NCI-H2029 (cell line): ENCODE measurements around the gene ANKRD40CL.
"Not testable (repeated sequence)": the region's sequence is repeated elsewhere in the genome, so short reads cannot be mapped to it uniquely, and the experiment has no call there.

Experiments used
- DNase-seq: peaks from one replicate; lab custom pipeline; 2025; lab: John Stamatoyannopoulos, UW

ANKRD40CL gene

DNA sequence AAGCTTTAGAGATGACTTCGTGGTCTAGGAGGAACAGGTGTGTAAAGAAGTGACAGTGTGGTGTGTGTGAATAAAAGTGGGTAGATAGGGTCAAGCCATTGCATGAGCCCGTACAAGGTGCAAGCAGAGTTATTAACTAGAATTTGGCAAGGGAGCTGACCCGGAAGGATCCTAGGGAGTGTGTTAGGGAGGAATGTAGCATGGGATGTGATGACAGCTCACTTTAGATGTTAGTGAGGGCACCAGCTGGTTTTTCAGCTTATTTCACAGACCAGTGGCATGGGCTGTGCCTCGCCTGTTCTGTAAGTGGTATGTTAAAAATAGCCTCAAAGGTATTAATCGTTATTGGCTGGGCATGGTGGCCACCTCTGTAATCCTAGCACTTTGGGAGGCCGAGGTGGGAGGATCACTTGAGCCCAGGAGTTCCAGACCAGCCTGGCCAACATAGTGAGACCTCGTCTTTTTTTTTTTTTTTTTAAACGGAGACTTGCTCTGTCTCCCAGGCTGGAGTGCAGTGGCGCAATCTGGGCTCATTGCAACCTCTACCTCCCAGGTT lies 8.3 kb downstream of the ANKRD40CL start:
- no peak for DNase-seq

DNA sequence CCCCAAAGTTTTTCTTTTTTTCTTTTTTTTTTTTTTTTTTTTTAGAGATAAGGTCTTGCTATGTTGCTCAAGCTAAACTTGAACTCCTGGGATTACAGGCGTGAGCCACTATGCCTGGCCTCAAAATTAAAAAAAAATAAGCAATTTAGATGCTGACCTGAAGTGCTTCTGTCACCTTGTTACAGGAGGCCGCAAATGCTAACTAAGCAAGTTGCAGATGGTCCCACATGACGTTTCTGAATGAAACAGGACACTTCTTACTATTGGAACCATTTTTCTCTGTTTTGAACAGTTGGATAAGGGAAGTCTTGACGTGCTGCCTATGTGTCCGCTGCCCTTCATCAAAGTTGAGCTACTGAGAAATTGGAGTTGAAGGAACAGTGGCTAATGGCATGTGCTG lies 8.8 kb downstream of the ANKRD40CL start:
- no peak for DNase-seq

DNA sequence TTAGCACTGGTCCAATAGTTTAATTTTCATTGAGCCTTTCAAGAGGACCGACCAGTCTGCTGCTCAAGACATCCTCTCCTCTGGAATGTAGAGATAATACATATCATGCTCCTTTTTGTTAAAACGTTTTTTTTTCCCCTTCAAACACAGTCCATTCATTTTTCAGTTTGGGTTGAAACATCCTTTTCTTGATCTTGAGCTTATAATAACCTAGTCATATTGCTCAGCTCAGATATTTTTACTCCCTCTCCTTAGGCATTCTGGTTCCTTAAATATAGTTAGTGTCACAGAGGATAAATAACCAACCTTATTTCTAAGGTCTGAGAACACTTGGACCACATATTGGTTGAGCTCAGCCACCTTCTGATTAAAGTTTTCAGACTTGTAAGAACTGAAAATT lies 12.8 kb downstream of the ANKRD40CL start:
- no peak for DNase-seq

DNA sequence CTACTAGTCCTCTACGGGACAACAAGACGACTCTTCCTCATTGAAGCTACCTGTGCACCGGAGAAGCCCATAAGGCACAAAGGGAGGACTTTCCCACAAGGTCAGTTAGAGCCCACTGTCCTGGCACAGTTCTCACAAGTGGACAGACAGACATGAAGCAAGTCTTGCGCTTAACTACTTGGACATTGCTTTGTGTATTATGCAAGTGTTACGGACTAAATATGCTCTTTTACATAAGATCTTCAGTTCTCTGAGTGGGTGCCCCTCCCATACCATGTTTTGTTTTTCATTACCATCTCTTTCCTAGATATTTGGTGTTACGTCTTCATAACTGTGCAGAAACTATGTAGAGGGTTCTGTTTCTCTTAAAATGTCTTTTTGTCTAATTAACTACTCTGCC lies 18.1 kb downstream of the ANKRD40CL start:
- no peak for DNase-seq

DNA sequence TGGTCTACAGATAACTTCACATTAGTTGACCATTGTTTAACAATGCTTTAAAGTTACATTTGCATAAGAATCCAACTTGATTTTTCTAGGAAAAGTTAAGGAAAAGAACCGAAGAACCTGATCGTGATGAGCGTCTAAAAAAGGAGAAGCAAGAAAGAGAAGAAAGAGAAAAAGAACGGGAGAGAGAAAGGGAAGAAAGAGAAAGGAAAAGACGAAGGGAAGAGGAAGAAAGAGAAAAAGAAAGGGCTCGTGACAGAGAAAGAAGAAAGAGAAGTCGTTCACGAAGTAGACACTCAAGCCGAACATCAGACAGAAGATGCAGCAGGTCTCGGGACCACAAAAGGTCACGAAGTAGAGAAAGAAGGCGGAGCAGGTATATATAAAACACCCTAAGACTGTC lies 21.7 kb downstream of the ANKRD40CL start:
- DNase-seq: no peak

DNA sequence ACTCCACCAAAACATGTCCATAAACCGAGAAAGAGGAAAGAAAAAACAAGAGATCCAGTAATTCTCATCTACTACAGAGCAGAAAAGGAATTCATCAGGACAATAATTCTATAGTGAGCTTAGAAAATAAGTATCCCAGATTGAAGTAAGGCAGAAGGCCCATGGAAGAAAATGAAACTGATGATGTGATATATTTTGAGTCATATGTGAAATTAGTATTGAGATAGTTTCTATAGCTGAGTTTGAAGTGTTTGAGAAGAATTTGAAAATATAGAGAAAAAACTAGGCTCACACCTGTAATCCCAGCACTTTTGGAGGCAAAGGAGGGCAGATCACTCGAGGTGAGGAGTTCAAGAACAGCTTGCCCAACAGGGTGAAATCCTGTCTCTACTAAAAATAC lies 28.2 kb downstream of the ANKRD40CL start:
- no peak for DNase-seq

DNA sequence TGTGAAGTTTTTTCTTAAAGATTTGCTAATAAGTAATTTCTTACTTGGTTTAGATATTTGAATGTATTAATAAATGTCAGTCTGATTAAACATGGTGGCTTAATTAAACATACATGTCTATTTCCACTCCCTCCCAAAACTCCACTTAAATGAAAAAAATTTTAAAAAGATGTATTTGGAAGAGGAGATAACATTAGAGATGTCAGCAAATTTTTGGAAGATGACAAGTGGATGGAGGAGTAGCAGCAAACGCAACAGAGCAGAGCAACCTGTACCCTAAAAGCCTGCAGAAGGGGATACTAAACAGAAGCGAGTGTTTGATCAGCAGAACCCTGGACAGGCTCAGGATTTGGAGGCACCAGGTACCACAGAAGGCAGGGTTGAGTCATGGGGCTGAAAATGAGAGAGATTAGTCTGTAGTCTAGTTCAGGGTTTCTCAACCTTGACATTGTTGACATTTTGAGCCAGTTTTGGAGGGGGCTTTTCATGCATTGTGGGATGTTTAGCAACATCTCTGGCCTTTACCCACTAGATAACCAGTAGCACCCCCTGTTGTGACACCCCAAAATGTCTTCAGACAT lies 30.1 kb downstream of the ANKRD40CL start:
- DNase-seq: no peak

DNA sequence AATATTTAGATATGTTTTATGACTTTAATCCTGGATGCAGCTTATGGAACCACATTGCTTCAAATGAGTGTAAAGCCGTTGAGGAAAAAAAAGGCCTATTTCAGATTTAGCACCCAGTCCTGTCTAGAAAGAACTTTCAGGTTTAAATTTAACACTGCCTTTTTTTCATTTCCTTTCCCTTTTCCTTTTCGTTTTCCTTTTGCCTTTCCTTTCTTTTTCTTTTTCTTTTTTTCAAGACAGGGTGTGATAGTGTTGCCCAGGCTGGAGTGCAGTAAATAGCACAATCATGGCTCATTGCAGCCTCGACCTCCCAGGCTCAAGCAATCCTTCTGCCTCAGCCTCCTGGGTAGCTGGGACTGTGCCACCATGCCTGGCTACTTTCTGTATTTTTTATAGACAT lies 32.0 kb downstream of the ANKRD40CL start:
- no peak for DNase-seq

DNA sequence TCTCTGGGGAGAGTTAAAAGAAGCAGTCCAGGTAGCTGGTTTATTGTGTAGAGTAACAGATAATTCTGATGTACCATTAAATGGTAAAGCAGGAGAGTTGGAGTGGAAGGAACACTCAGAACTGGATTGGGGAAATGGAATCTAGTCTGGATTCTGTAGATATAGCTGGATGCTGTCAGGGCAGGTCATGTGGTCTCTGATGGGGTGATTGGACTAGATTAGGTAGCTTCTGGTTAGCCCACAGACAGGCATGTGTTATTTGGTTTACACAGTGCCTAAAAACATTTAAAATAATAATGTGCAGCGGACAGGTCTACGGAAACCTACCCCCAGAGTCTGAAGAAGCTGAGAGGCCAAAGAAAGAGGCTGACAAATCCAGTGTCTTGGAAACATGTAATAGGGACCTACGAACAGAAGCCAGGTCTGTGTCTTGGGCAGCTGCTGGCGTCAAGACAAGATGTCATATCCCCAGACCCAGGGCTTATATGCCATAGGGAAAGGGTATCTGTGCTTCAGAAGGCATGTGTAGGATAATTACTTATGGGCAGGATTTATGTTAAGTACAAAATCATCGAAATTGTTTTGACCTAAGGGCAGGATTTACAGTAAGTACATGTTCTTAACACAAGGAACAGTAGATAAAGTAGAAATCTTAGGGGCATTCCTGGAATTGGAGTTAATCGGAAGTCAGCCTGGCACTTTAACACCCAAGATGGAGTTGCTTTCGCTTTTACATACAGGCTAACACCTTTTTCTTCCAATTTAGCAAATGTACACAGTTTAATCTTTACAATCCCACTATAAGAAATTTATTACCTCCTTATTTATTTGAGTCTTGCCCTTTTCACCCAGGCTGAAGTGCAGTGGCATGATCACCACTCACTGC lies 35.5 kb downstream of the ANKRD40CL start:
- no peak for DNase-seq

DNA sequence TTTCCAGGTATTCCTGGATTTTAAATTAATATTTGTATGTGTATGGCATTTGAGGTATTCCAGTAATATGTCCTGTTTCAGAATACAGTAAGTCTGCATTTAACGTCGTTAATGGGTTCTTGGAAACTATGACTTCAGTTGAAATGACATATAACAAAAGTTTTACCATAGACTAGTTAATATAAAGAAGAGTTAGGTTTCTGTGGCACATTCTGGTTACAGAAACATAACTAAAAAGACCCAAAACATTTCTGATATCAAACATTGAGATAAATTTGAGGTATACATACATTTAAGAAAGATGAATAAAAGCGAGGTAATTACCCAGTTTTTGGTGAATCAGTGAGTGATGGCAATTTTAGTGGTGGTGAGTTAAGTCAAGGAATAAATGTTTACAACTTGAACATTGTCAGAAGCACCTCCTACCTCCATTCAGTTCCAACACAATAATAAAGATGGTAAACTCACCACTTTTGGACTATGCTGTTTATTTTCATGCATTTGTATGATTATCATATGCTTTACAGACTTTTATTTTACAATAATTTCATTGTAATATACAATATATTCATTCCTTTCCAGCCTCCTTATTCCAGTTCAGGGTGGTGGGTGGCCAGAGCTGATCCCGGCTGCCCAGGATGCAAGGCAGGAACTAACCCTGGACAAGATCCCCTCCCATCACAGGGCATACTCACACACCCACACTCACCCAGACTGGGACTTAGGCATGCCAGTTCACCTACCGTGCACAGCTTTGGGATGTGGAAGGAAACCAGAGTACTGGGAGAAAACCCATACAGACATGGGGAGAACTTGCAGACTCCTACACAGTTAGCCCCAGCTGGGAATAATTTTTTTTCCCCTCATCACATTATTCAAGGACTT lies 38.2 kb downstream of the ANKRD40CL start:
- no peak for DNase-seq

DNA sequence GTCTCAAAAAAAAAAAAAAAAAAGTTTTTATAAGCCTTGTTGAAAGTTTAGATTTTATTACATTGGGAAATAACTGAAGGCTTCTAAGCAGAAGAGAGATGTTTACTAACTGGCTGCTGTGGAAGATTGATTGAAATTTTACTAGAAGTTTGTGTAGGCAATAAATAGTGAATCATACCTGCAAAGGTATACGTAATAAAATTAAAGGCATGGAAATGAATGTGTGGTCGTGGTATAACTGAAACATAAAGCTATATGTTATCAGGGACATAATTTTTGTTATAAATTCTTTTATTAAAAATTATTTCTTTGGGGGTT lies 39.2 kb downstream of the ANKRD40CL start:
- no peak for DNase-seq

DNA sequence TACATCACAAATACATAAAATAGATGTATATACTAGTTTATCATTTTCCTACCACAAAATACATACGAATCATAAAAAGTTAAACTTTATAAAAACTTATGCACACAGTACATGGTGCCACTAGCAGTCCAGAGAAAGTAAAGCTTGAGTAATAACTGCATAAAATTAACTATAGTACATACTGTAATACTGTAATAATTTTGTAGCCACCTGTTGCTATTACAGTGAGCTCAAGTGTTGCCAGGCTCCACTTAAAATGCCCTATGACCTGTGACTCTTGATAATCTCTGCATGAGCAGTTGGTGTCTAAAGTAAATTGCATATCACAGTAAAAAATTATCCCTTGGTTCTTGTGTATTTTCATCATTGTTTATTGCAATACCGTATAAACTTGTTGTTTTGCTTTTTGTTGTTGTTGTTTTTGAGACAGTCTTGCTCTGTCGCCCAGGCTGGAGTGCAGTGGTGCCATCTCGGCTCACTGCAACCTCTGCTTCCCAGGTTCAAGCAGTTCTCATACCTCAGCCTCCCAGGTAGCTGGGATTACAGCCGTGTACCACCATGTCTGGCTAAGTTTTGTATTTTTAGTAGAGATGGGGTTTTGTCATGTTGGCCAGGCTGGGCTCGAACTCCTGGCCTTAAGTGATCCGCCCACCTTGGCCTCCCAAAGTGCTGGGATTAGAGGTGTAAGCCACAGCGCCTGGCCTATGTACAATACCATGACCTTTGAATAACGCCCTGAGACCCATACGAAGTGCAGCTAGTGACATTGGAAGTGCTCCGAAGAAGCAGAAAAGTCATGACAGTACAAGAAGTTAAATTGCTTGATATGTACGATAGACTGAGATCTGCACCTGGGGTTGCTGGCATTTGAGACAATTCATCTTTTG lies 41.3 kb downstream of the ANKRD40CL start:
- no peak for DNase-seq

DNA sequence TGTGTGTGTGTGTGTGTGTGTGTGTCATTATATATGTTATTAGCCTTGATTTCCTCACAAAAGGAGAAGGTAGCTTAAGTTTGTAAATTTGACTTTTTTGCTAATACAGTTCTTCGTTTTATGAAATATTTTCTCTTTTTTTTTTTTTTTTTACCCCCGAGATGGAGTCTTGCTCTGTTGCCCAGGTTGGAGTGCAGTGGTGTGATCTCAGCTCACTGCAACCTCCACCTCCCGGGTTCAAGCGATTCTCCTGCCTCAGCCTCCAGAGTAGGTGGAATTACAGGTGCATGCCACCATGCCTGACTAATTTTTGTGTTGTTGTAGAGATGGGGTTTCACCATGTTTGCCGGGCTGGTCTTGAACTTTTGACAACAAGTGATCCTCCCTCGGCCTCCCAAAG lies 42.7 kb downstream of the ANKRD40CL start:
- not testable (repeated sequence) for DNase-seq

DNA sequence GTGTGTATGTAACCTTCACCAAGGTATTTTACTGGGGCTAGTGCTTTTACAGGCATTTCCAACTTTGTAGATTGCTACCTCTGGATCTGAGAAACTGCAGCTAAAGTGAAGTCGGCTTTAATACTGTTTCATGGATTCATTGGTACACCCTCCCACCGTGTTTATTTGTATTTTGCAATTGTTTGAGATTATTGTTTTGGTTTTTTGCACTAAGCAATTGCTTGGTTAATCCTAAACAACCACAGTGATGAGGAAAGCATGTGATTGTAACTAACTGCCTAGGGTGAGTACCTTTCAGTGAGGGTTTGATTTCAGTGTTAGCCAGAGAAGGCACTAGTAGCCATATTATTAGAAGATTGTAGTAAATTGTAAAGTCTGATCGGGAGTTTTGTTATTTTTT lies 44.6 kb downstream of the ANKRD40CL start:
- no peak for DNase-seq

DNA sequence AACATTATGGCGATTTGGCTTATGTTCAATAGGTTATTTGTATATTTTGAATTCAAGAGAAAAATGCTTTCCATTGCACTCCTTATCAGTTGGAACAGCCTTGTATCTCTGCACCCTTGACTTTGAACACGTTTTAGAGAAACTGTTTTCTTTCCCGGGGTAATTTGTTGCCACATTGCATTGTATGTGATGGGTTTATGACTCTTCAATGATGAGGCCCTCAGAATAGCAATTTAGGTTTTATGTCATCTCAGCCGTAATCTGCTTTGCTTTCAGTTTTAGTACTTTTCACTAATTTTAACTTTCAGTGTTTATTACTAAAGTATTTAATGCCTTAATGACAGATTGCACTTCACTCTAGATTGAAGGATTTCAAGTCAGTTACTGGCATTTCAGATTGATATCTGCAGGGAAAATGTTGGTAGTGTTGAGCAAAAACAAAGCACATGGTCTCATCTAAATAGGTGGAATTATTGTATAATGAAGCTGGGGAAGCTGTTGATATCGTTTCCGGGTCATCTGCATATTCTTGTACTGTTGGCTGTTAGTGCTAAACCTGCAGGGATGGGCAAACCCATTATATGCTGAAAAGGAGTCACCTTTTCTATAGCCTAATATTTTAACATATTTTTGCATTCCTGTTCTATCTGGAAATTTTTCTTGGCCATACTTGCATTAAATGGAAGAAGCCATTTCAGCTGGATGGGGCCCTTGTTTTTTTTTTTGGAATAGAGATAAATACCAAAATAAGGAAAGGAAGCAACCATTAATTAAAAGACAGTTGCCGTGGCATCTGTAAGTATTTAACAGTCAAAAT lies 45.9 kb downstream of the ANKRD40CL start:
- DNase-seq: no peak

DNA sequence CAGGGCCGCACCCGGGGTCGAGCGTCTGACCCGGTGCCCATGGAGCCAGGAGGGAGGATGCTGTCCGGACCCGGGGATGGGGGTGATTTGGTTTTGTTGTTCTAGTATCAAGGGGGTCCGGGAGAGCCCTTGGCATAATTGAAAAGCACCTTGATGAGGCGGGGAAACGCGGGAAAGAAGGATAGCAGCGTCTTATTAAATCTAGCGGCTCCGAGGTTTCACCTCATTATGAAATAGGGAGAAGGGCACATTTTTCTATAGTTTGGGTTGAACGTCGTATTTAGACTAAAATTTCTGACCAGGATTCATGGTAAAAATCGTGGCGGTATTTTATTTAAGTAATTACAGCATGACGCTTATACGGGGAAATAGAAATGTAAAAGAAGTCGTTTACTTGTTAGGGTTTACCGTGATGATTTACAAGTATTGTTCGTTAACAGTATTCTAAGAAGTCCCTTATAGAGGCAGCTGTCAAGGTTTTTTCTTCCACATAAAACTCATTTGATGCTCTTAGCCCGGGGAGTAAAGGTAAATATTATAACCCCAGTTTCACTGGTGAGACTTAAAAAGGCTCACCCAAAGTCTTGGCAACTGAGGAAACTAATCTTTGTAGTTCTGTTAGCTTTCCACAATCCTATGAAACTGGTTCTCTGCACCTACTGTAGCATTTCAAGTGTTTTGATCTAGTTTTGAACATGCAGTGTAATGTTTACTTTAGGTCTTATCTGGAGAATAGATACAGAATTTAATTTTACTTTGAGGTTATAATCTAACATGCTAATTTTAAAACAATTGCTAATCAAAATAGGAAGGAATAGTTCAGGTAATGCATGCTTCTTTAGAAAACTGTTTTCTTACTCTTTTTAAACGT lies 47.2 kb downstream of the ANKRD40CL start:
- no peak for DNase-seq

DNA sequence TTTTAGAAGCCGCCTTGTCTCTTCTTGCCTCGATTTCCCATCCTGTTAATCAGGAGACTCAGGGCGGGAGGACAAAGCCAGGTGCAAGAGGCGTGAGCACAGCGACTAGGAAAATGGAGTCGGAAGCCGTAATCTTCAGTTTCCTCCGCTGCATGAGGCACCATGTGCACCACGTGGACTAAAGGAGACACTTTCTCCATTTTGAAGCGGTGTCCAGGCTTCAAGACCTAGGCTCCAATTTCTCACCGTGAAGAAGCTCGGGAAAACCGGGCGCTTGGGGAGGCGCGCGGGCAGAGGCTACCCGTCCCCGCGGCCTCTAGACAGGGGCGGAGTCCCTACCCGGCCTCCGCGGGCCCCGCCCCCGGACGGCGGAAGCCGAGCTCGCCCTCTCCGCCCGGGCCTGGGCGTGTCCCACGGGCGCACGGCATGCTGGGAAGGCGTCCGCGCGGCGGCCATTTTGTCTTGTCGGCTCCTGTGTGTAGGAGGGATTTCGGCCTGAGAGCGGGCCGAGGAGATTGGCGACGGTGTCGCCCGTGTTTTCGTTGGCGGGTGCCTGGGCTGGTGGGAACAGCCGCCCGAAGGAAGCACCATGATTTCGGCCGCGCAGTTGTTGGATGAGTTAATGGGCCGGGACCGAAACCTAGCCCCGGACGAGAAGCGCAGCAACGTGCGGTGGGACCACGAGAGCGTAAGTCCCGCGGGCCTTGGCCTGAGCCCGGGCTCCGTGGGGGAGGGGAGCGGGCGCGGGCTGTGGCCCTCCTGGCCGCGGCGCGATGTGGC lies 48.0 kb downstream of the ANKRD40CL start, which contains the start of gene LUC7L3:
TSS of gene LUC7L3 (plus strand) at position 460 of the 780 bp plus-strand sequence. CDS start at position 590, 130 bp downstream.
- DNase-seq: peak; percentile 90

DNA sequence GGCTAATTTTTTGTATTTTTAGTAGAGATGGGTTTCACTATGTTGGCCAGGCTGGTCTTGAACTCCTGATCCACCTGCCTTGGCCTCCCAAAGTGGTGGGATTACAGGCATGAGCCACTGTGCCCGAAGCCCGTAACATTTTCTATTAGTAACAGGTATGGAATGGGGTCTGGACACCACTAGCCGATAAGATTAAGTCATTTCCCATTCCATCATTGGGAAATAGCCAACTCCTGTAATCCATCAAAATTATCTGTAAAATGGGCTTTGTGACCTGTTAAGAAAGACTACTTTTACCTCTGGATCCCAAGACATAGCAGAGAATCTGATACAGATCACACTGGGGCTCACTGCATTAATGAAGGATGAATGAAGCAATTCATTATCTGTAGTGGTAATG lies 51.8 kb downstream of the ANKRD40CL start:
- DNase-seq: no peak

DNA sequence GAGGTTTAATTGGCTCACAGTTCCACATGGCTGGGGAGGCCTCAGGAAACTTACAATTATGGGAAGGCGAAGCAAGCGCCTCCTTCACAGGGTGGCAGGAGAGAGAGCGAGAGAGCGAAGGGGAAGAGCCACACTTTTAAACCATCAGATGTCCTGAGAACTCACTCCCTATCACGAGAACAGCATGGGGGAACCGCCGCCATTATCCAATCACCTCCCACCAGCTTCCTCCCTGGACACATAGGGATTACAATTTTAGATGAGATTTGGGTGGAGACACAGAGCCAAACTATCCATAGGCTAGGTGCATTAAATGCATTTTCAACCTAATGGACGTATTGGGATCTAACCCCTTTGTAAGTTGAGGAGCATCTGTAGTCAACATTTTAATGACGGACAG lies 54.7 kb downstream of the ANKRD40CL start:
- no peak for DNase-seq
